Myocyte (in vitro differentiated cells): ENCODE results near the gene ERCC1. TPM values are rescaled to one million over a fixed set of nuclear protein-coding genes. Genes with fewer than 3 reads are reported as not detected.

ENCODE experiments used
- DNase-seq: peaks from one replicate; pipeline ENCODE4 v3.0.0-alpha.2; 2012; ENCODE audit warnings: low read depth
- polyA plus RNA-seq: library from polyadenylated mRNA; unstranded; fragments of >200 nt; gene quantifications from one replicate; pipeline ENCODE4 v1.2.1, GENCODE V29; 2012; ENCODE audit warnings: missing spikeins
- total RNA-seq: library from RNA; depleted of rRNA; stranded (reverse); fragments of >200 nt; gene quantifications from 2 replicates; pipeline ENCODE4 v1.2.3, GENCODE V29; 2014

ERCC1 gene
- total RNA-seq, result 60.8 and 78.3 TPM in 2 replicates
- polyA plus RNA-seq, result 96.4 TPM

DNA sequence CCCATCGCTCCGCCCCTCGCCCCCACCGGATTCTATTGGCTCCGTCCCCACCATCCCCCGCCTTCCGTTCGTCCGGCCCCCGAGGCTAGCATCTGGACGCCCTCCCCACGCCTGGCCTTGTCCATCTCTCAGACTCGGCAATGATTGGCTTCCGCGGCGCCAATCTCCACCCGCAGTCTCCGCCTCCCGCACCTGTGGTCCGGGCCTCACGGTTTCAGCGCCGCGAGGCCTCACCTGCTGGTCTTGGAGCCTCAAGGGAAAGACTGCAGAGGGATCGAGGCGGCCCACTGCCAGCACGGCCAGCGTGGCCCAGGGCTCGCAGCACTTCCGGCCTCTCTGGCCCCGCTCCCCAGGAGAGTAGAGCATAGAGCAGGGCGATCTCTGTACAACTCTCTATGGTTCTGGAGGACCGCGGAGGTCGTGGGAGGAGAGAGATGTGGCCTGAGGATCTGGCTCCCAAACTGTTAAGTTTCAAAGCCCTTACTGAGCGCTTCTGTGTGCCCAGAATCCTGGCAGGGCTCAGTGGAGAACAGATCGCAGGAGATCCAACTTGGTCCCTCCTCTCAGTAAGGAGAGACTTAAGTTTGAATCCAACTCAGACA lies at the start of gene ERCC1:
ERCC1 (minus strand) TSS at position 329 of the 602 bp plus-strand sequence. CDS start 543 bp downstream, outside the sequence.
- peak; percentile 95 for DNase-seq

DNA sequence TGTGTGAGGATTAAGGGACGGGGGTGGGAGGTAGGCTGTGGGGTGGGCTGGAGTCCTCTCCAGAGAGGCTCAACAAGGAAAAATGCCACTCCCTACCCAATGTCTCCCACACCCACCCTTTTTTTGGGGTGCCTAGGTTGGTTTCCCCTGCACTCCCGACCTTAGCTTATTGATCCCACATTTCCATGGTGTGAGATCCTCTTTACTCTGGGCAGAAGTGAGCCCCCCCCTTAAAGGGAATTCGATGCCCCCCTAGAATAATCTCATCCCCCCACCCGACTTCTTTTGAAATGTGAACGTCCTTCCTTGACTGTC lies 49.6 kb upstream of the ERCC1 start:
- no peak for DNase-seq

DNA sequence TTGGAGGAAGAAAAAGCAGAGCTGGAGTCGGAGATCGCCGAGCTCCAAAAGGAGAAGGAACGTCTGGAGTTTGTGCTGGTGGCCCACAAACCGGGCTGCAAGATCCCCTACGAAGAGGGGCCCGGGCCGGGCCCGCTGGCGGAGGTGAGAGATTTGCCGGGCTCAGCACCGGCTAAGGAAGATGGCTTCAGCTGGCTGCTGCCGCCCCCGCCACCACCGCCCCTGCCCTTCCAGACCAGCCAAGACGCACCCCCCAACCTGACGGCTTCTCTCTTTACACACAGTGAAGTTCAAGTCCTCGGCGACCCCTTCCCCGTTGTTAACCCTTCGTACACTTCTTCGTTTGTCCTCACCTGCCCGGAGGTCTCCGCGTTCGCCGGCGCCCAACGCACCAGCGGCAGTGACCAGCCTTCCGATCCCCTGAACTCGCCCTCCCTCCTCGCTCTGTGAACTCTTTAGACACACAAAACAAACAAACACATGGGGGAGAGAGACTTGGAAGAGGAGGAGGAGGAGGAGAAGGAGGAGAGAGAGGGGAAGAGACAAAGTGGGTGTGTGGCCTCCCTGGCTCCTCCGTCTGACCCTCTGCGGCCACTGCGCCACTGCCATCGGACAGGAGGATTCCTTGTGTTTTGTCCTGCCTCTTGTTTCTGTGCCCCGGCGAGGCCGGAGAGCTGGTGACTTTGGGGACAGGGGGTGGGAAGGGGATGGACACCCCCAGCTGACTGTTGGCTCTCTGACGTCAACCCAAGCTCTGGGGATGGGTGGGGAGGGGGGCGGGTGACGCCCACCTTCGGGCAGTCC lies 49.0 kb upstream of the ERCC1 start:
- no peak for DNase-seq

DNA sequence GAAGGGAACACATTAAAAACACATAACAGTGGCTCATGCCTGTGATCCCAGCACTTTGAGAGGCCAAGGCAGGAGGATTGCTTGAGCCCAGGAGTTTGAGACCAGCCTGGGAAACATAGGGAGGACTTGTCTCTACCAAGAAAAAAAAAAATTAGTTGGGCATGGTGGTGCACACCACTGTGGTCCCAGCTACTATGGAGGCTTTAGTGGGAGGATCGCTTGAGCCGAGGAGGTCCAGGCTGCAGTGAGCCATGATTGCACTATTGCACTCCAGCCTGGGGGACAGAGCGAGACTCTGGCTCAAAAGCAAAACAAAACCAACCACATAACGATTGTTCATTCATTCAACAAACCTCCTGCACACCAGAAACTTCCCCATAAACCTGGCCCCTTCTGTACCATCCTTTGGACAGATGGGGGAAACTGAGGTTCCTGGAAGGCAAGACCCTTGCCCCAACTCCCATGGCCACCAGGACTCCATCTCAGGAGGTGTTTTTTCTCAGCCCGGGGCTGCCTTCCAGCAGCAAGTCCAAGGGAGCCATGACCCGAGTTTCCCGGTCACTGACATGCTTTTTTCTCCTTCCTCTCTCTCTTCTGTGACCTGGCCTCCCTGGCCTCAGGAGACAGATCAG lies 48.3 kb upstream of the ERCC1 start:
- no peak for DNase-seq

DNA sequence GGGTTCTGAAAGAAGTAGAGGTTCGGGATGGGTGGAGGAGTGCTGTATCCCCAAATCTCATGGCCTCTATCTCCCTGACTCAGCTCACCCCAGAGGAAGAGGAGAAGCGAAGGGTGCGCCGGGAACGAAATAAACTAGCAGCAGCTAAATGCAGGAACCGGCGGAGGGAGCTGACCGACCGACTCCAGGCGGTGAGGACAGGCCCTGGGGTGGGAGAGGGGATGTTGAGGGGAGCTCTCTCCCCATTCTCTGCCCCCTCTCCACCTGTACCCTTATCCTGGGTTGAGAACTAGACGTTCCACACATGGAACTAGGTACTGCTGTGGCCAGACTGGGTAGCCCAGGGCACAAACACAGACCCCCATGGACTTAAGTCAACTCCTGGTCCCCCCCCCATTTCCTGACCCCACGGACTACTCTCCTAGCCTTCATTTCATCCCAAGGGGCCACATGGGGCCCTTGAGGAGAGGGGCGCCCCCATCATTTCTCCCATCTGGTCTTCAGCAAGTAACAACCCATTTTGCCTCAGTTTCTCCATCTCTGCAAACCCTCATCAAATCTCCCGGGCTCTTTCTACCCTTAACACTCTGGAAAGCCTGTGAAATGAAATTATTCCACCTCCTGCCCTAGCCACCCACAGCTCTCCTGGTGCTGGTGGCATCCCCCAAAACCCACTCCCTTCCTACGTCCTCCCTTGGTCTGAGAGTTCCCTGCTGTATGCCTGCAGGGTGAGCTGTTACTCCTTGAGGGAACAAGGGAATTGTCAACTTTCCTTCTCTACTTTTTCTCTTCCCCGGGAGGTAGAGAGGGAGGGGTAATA lies 47.6 kb upstream of the ERCC1 start:
- DNase-seq, result no peak

DNA sequence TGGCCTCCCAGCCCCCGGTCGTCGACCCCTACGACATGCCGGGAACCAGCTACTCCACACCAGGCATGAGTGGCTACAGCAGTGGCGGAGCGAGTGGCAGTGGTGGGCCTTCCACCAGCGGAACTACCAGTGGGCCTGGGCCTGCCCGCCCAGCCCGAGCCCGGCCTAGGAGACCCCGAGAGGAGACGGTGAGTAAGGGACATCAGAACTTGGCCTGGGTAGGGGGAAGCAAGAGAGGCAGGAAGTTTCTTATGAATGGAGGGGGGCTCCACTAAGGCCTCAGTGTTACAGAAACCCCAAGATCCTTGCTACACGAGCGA lies 47.0 kb upstream of the ERCC1 start:
- no peak for DNase-seq

DNA sequence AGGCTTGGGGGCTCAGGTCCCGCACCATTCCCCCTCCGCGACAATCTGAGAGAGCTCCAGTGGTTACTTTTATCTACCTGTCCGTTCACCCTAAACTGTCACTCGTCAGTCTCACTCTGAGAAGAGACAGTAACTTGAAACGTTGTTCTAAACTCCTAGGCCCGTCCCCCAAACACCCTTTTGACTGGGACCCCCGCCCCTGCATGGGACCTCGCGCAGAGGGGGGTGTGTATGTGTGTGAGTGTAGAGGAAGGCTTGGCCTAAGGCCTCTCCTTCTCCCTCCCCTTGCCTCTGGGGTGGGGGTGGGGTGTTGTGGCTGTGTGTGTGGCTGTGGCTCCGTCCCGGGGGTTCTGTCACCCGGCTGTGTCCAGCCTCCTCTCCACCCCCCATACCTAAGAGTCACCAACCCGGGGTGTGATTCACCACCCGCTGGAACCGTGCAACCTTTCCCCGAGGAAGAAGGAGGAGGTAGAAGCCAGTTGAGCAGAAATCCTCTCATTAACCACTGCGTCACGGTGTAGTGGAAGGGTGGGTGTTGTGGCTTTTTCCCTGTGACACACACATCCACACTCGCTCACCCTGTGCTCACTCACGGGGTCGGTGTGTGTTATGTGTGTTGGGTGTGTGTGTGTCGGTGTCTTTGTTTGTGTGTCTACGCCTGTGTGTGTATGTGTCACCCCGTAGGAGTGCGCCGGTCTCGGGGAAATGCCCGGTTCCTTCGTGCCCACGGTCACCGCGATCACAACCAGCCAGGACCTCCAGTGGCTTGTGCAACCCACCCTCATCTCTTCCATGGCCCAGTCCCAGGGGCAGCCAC lies 46.4 kb upstream of the ERCC1 start:
- no peak for DNase-seq

DNA sequence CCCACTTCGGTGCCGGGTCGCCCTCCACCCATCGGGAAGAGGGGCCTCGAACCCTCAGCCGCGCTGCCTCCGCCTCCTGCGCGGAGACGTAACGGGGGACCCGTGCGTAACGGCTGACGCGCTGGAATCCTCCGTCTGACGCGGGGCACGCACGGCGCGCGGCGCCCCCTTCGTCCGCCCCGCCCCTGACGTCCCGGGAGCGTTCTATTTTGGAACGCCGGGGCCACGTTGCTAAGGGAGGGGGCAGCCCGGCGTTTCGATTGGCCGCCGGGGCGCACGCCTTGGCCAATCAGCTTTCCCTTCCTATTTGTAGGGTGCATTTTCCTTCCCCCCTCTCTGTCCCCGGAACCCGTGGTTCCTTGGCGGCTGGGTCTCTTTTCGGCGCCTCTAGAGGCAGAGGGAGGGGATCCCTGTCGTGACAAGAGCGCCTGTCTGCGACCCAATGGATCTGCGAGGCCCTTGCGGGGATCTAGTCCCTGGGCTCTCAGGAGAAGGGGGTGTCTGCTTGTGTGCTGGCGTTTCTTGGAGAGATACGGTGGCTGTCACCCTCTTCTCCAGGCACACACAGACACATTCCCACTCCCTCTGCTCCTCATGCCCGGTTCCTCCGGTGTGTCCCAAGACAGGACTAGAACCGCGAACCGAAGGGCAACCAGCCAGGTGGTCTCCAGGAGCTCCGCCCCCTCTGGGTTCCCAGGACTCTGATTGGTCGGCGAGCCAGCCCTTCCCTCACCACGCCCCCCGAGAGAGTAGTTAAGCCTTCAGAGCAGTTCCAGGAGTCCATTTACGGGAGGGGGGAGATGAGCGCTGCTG lies 45.6 kb upstream of the ERCC1 start:
- peak; percentile 97 for DNase-seq

DNA sequence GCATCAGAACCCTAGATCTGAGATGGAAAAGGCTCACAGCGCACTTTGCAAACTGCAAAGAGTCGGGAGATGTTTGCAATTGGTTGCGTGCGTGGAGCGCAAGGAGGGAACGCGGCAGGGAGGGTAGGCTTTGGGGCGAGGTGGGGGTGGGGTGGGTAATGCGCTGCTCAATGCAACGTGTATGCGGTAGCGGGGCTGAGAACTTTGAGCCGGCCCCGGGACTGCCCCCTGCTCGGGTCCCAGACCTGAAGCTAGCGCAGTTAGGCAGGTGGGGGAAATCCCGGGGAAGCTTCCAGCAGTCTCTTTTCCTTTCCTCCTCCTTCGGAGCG lies 45.0 kb upstream of the ERCC1 start:
- DNase-seq, result no peak

DNA sequence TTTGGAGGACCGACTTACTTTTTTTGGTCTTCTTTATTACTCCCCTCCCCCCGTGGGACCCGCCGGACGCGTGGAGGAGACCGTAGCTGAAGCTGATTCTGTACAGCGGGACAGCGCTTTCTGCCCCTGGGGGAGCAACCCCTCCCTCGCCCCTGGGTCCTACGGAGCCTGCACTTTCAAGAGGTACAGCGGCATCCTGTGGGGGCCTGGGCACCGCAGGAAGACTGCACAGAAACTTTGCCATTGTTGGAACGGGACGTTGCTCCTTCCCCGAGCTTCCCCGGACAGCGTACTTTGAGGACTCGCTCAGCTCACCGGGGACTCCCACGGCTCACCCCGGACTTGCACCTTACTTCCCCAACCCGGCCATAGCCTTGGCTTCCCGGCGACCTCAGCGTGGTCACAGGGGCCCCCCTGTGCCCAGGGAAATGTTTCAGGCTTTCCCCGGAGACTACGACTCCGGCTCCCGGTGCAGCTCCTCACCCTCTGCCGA lies 44.5 kb upstream of the ERCC1 start:
- DNase-seq, result no peak

DNA sequence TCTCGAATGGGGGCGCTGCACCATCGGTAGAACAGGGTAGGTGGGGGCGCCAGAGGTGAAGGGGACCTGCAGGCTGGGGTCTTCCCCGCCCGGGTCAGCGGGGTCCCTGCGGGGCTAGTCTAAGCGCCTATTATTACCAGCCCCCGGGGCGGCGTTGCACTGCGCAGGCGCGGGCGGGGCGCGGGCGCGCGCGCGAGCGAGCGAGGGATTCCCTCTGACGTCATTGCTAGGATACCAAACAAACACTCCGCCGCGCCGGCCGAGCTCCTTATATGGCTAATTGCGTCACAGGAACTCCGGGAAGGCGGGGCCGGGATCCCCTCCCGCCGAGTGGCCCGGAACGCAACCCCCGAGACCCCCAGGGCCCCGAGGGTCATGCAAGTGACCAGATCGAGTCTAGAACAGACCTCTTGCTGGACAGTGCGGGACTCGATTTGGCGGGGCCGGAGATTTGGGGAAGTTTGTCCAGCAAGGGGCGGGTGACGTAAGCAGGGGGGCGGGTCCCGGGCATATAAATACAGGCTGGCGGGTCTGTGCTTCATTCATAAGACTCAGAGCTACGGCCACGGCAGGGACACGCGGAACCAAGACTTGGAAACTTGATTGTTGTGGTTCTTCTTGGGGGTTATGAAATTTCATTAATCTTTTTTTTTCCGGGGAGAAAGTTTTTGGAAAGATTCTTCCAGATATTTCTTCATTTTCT lies 43.9 kb upstream of the ERCC1 start, which contains the start of gene FOSB:
FOSB (plus strand) TSS at position 541 of the 703 bp plus-strand sequence. CDS start 591 bp downstream, outside the sequence.
- DNase-seq, result peak; percentile 96

DNA sequence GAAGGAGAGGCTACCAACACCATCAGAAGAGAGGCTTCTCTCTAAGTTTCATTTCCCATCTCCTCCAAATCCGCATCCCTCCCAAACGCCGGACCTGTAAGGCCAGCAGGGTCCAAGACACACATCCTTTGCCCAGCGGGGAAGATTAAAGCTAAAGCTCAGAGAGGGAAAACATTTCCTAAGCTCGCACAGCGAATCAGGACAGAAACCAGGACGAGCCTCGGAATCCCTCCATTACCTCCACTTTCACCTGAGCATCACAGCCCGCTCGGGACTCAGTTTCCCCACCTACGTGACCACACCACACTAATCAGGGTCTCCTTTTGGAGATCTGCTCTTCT lies 43.4 kb upstream of the ERCC1 start:
- no peak for DNase-seq

DNA sequence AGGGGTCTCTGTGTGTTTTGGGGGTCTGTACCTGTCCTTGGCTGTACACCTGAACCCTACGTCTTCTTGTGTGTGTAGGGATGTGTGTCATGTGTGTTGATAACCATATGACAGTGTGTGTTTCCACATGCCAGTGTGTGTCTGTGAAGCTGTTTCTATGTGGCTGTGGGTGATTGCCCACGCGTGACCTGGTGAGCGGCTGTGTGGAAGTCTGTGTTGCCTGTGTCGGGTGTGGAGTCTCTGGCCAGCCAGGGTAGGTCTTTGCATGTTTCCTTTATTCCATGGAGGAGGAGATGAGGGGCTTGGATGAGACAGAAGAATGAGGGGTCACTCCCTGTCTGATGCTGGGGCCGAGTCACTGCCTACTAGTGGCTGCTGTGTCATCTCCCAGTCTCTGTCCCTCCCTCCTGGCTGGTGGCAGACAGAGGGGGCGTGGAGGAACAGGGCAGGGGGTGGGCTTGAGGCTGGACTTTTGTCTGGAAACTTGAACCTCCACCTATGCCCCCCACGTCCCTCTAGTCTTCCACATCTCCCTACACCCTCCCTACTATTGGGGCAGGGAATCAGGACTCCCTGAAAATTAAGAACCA lies 41.2 kb upstream of the ERCC1 start:
- no peak for DNase-seq

DNA sequence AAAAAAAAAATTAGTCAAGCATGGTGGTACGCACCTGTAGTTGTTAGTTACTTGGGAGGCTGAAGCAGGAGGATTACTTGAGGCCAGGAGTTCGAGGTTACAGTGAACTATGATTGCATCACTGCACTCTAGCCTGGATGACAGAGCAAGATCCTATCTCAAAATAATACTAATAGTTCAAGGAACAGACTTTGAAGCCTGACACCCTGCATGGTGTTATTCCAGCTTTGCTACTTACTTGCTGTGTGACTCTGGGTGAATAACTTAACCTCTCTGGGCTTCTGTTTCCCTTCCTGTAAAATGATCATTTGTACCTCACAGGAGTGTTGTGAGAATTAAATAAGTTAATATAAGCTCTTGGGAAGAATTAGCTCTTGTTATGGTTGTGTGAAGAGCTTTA lies 40.6 kb upstream of the ERCC1 start:
- DNase-seq, result no peak

DNA sequence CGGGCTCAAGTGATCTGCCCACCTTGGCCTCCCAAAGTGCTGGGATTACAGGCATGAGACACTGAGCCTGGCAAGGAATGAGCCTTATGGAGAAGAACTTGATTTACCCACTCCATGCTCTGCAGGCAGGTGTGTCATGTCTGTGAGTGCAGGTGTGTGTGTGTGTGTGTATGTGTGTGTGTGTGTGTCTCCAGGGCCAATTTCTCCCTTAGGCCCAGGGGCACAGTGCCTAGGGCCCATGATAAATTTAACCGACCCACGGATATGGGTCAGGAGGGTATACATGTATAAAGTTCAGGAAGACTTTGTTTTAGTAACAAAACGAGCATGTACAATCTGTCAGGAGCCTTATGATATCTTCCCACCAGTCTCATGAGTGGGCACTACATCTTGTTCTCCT lies 39.5 kb upstream of the ERCC1 start:
- no peak for DNase-seq

DNA sequence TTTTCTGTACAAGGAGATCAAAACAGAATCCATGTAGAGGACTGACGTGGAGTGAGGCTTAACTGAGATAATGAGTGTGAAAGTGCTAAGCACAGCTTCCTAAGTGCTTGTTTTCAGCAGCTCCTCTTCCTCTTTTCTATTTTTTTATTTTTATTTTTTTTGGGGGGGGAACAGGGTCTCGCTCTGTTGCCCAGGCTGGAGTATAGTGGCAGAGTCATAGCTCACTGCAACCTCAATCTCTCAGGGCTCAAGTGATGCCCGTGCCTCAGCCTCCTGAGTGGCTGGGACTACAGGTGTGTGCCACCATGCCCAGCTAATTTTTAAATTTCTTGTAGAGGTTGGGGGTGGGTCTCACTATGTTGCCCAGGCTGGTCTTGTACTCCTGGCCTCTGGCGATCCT lies 38.5 kb upstream of the ERCC1 start:
- no peak for DNase-seq

DNA sequence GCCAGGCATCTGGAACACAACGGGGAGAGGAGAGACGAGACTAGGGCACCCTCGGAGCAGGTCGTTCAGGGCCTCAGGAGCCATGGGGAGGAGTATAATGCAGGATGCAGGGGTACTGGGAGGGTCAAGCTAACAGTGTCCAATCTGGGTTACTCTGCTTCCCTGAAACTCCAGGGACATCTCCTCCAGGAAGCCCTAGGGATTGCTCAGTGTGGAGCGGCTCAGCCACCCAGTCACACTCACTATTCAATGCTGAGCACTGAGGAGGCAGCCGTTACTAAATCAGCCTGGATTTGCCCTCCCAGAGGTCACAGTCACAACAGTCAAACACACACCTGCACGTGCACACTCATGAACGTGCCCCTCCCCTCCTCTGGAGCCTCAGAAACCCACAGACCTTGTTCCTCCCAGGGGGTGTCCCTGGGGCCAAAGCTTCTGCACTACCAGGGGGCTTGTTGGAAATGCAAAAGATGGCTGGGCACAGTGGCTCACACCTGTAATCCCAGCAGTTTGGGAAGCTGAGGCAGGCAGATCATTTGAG lies 37.2 kb upstream of the ERCC1 start:
- no peak for DNase-seq

DNA sequence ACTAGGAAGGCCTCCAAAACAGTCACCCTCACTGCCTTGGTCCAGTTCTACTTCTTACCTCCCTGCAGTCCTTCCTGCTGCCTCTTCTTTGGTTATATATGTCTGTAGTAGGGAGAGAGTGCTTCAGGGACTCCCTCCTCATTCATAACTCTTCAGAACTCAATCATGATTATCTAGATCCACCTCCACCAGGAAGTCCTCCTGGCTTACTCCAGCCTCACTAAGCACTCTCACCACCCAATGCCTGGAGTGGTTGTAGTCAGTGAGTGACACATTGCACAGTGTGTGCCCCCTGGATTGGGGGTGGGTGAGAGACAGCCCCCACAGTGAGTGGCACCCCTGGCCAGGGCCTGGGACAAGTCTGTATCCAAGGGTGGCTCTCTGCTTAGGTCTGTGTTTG lies 34.1 kb upstream of the ERCC1 start:
- DNase-seq, result no peak

DNA sequence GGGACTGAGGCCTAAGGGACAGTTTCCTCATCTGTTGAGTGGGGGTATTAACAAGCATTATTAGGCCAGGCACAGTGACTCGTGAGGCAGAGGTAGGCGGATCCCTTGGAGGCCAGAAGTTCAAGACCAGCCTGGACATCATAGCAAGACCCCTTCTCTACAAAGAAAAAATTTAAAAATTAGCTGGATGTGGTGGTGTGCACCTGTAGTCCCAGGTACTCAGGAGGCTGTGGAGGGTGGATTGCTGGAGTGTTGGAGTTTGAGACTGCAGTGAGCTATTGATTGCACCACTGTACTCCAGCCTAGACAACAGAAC lies 32.7 kb upstream of the ERCC1 start:
- no peak for DNase-seq
